ENCODE results near the gene TDRD12.

DNA sequence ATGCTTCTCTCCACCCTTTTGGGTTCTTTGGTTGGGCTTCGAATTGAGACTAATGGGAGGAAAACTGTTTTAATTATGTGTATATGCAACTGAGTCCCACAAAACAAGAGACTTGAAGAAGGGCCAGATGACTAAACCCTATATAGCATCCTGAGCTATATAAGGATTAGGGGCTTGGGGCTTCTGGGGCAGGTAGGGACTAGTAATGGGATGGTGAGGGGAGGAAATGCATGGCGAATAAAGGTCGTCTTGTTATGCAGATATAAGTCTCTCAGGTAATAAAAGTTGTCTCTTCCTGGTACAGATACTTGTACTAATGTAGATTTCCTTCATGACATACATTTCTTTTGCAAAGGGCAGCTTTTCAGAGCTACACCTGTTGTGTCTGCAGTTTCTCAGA lies 152.8 kb downstream of the TDRD12 start:
- TF ChIP-seq, protein P1, sequence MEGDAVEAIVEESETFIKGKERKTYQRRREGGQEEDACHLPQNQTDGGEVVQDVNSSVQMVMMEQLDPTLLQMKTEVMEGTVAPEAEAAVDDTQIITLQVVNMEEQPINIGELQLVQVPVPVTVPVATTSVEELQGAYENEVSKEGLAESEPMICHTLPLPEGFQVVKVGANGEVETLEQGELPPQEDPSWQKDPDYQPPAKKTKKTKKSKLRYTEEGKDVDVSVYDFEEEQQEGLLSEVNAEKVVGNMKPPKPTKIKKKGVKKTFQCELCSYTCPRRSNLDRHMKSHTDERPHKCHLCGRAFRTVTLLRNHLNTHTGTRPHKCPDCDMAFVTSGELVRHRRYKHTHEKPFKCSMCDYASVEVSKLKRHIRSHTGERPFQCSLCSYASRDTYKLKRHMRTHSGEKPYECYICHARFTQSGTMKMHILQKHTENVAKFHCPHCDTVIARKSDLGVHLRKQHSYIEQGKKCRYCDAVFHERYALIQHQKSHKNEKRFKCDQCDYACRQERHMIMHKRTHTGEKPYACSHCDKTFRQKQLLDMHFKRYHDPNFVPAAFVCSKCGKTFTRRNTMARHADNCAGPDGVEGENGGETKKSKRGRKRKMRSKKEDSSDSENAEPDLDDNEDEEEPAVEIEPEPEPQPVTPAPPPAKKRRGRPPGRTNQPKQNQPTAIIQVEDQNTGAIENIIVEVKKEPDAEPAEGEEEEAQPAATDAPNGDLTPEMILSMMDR (IDR thresholded peaks at IDR 0.05): no peak
- no peak for TF ChIP-seq POLR2A (IDR thresholded peaks at IDR 0.05)

All from thyroid gland (tissue), 4 donors.